ENCODE data around the gene SERPING1.

DNA sequence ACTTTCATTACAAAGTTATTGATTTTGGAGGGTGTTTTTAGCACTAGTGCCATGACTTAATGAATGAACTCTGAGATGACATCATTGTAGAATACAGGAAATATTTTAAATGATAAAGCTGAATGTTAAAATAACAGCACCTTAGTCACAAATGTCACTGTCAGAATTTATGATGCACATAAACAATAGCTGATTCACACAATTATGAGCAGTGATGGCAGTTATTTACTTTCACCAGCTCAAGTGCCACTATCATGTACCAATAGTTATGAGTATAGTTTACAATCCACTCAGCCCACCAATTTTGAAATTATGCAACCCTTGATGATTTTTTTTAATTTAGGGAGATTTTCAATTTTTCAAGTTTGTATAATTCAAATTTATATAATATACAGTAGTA, 23.0 kb downstream of the SERPING1 start:
- TF ChIP-seq ZNF384 (IDR thresholded peaks at IDR 0.05) (no peak), SUZ12 (IDR thresholded peaks at IDR 0.05) (no peak), SP1 (IDR thresholded peaks at IDR 0.05) (no peak), HDGF (IDR thresholded peaks at IDR 0.05; ENCODE audit: borderline replicate concordance) (no peak), FOXK2 (IDR thresholded peaks at IDR 0.05) (no peak), FOXA1 (IDR thresholded peaks at IDR 0.05) (no peak), BHLHE40 (IDR thresholded peaks at IDR 0.05; ENCODE audit: borderline replicate concordance) (no peak), TARDBP (IDR thresholded peaks at IDR 0.05) (no peak), L3MBTL2 (conservative IDR thresholded peaks at IDR 0.05) (no peak), FOXM1 (IDR thresholded peaks at IDR 0.05; ENCODE audit: borderline replicate concordance) (no peak), ARNT (IDR thresholded peaks at IDR 0.05) (no peak), NFRKB (IDR thresholded peaks at IDR 0.05) (no peak)
- TF ChIP-seq, protein P1, sequence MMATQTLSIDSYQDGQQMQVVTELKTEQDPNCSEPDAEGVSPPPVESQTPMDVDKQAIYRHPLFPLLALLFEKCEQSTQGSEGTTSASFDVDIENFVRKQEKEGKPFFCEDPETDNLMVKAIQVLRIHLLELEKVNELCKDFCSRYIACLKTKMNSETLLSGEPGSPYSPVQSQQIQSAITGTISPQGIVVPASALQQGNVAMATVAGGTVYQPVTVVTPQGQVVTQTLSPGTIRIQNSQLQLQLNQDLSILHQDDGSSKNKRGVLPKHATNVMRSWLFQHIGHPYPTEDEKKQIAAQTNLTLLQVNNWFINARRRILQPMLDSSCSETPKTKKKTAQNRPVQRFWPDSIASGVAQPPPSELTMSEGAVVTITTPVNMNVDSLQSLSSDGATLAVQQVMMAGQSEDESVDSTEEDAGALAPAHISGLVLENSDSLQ (IDR thresholded peaks at IDR 0.05), result no peak

Measured in HEK293T (cell line).